Dedifferentiated amniotic fluid mesenchymal stem cell (primary cell): ENCODE results near the gene CD6.

Experiments used
- DNase-seq: peaks from one replicate; pipeline ENCODE4 v3.0.0-alpha.2; 2016; ENCODE audit errors: extremely low spot score

Gene CD6

DNA sequence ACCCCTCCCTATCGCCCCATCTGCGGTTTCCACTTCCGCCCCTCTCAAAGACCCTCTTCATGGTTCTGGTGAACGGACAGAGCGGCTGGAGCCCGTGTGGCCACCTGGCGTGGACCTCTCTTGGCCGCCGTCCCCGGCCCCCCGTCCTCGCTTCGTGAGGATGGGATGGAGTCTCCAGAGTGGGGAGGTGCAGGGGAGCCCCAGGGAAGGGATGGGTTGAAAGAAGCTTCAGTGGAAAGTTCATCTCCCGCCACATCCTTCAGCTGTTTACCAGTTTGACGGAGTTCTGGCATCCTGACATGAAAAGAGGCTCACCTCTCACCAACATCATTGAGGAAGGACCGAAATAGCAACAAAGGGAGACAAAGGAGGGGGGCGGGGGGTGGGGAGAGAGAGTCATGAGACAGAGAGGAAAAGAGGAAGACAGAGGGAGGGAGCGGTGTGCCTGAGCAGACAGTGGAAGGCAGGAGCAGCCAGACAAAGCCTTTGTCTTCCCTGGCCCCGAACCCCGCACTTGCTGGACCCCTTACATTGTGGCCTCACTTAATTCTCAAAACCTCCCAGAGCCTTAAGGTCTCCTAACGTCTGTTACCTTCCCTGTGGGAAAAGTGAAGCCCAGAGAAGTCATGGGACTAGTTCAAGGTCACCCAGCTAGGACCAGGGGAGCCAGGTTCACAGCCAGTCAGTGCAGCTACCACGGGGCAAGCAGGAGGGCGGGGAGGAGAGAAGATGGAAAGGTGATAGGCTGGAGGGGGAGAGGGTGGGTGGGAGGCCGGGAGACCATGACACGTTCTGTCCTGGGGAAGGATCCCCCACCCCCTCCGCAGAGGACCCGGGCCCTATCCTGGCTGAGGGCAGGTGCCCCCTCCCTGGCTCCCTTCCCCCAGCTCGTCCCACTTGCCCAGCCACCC, 54.9 kb downstream of the CD6 start:
- DNase-seq: no peak

DNA sequence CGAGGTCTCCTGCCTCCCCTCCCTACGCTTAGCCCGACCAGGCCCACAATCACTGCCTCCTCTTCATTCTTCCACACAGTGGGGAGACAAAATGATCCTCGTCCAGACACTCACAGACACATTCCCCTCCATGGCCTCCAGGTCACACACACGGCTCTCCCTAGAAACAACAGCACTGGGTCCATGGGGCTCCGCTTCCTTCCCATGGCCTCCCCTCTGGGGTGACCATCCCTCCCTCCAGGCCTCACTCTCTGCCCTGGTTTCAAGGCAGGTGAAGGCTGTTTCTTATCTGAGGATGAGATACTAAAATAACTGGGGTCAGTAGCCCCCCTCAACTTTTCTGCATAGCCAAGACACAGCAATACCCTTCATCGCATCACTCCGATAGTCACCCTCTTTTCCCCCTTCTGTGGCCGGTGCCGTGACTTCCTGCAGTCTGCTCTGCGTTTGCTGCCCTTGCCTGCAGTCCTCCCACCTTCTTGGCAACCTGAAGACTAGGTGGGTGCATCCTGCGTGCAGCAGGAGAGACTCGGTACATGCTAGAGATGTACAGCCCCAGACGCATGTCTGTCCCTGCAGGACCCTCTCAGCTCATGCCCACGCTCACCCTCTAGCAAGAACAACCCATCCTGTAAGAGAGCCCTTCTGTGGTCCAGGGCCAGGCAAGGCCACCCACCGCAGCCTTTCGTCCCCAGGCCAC, 55.8 kb downstream of the CD6 start:
- DNase-seq: no peak

DNA sequence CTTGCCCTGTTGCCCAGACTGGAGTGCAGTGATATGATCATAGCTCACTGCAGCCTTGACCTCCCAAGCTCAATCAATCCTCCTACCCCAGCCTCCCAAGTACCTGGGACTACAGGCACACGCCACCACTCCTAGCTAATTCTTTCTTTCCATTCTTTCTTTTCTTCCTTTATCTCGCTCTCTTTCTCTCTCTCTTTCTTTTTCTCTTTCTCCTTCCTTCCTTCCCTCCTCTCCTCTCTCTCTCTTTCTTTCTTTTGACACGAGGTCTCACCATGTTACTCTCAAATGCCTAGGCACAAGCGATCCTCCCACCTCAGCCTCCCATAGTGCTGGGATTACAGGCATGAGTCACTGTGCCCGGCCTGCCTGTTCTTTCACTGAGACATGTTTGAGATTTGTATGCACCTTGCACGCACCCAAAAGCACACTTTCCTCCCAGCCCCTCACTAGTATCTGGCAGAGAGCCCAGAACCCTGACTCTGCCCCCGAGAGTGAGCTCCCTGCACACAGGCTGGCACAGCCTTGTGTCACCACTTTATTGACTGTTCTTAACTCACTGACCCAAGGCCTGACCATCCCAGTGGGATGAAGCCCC, 56.8 kb downstream of the CD6 start:
- DNase-seq: no peak

DNA sequence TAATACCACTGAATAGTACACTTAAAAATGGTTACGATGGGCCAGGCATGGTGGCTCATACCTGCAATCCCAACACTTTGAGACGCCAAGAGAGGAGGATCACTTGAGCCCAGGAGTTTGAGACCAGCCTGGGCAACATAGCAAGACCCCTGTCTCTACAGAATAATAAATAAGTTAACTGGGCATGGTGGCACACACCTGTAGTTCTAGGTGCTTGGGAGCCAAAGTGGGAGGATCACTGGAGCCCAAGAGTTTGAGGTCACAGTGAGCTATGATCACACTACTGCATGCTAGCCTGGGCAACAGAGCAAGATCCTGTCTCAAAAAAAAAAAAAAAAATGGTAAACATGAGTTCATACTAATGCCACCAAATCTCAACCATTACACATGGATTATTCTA, 61.3 kb downstream of the CD6 start:
- no peak for DNase-seq

DNA sequence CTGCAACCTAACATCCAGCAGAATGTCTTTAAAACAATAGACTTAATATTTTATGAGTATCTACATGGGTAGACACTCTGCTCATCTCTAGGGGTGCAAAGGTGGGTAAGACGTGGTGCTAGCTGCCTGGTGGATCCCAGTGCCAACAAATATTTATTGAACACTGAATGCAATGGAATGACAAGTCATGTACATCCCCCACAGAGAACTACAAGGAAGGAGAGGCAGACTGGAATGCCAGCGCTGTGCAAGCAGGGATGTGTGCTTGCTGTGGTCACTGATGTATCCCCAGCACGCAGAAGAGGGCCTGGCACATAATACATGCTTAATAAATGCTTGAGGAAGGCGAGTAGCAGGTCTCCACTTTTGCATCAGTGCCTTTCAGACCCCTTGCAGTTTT, 61.9 kb downstream of the CD6 start:
- DNase-seq: no peak

DNA sequence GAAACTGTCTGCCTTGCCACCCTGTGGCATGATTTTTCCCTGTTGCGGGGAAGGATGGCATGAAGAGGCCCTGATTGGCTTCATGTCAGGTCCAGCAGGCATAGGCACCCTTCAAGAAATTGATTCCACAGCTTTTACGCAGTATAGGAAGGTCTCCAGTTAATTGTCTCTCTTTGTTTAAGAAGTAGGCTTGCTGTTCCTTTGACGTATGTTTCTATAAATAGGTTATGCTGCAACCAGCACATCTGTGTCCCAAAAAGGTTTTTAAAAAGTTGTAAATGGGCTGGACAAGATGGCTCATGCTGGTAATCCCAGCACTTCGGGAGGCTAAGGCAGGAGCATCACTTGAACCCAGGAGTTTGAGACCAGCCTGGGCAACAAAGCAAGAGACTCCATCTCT, 62.6 kb downstream of the CD6 start:
- DNase-seq: no peak

DNA sequence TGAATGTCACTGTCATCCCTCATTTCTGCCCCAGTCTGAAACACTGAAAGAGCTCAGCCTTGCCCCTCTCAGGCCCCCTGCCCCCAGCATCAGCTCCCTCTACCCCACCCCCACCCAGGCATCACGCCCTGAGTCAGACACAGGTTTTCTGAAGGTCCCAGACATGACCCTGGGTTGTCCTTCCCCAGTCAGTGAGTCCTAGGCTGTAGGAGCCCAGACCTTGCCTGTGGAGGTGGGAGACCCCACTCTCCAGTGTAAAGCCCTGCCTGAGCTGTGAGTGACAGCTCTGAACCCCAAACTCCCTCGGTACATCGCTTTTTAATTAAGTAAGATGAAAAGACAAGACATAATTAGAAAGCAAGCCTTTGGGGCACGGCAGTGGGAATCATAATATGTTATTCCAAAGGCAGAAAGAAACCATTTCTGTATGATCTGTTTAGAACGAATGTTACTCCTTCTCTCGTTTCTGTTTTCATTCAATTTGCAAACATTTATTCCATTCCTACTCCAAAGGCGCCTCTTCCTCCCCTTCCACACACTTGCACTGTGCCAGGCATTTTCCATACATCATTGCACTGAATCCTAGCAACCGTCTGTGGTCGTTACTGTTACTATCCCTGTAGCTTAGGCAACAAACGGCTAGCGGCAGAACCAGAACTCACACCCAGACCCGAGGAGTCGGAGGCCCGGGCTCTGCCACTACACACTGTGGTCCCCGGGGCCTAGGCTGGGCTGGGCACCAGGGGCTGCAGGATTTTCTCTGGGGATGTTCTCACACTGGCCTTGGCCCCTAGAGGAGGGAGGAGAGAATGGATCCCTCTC, 63.4 kb downstream of the CD6 start:
- DNase-seq: no peak

DNA sequence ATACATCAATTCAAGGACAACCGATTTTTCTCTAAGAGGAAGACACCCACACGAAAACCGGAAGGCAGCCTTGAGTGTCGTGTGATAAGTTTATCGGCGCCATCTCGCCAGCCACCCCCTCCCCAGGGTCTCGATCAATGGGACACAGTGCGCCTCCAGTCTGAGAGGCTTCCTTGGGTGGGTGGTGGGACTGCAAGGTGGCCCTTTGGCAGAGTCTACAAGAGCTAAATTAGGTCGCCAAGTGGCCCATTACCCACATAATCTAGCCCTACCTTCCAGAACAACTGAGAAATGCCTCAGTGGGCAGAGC, 64.0 kb downstream of the CD6 start:
- no peak for DNase-seq

DNA sequence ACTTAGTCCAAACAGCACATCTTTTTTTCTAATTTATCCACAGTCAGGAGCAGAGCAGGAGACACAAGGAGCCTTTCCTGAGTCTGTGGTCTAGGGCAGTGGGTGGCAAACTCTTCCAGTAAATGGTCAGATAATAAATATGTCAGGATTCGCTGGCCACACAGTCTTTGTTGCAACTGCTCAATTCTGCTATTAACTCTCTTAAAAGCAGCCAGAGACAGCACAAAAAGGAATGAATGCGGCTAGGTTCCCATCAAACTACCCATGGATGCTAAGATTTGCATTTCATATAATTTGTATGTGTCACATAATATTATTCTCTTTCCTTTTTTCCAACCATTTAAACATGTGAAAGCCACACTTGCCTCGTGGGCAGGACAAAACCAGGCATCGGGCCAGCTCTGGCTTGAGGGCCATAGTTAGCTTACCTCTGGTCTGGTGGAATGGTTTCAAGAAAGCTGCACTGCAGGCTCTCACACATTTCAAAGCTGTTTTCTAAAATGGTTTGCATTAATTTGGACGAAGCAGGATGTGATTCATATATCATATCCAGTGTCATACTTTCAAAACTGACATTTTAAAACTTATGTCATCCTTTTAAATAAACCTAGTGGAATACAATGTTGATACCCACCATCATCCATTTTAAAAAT, 66.1 kb downstream of the CD6 start:
- no peak for DNase-seq

DNA sequence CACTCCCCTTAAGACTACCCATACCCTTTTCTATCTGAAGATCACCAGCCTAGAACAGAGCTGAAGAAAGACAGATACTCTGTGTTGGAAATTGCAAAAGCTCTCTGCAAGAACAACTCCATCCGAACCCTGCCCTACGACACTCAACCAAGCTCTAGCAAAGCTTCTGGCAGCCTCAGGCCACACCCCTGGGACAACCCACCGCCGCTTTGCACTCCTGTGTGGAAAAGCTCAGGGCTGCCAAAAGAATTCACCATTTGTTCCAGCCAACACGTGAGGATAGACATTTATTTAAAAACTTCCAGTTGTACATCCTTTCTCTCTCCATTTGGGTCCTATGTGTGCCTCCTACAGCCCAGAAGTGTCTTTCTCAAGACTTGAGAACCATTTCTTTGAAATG, 68.4 kb downstream of the CD6 start:
- no peak for DNase-seq

DNA sequence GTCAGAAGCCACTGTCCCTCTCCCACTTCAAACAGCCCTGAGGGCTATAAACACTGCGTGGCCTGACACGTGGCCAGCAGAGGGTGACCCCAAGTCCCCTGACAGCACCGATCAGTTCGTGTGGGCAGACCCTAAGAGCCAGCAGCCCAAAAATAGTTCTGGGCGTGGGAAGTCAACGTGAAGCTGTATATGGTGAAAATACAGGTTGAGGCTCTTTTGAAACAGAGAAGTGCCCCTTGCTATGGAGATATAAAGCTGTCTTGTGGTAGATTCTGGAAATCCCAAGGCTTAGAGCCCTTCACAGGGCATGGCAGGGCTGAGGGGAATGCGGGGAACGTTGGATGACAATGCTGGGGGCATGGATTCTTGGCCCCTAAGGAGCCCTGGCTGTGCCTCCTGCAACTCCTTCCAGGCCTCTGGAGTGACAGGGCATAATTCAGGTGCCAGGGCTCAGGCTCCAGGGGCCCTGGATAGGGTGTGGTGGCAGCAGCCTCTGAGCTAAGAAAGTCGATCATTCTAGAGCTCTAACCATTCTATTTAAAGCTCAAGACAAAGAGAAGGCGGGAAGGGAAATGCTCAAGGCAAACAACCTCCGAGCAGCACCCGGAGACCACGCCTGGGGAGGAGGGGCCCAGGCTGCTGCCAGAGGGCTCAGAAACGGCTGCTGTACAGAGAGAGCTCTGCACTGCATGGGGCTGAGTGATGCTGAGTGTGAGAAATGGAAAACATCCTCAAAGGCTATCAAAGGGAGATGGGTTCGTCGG, 70.5 kb downstream of the CD6 start:
- DNase-seq: no peak

DNA sequence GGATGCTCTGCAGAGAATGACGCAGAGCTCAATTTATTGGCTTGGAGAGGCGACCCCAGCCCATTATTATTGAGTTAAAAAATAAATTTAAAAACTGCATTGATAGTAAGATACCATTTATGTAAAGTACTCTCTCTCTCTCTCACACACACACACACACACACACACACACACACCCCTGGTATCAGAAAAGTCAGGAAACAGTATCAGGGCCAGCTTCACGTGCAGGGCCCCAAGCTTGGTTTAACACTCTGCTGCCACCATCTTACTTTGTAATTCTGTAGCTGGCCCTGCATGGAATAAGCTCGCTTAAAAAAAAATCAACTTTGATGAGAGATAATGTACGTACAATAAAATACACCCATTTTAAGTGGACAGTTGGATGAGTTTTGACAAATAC, 71.1 kb downstream of the CD6 start:
- DNase-seq: no peak

DNA sequence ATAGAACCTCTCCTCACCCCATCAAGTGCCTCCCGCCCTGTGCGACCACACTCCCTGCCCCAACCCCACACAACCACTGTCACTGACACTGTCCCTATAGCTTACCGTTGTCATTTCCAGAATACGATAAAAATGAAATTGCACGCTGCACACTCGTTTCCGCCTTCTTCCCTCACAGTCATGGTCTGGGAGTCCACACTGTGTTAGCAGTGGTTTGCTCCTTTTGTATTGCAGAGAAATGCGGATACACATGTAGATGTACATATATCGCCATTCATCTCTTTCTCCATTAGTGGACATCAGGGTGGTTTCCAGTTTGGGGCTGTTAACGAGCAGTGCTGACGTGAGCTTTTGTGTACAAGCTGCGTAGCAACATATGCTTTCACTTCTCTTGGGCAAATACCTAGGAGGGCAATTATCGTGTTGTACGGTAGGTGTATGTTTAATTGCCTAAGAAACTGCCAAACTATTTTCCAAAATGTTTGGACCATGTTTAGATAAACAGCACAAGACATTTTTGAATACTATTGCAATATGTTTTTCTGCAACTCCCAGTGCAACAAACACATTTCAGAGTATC, 71.6 kb downstream of the CD6 start:
- no peak for DNase-seq

DNA sequence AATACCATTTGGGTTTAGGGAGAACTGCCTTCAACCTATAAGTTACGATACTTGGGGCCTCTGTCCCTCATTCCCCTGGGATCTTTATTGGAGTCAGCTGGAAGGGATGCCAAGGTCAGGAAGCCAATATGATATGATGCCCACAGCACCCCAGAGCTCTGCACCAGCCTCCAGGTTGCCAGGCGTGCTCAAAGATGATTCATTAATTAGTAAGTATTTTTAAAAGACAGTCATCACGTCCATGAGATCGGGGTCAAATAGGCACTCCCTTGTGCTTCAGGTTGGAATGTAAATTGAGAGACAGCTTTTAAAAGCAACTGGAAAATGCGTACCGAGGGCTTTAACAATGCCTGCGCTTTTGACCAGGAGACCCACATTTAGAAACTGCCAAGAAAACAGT, 73.8 kb downstream of the CD6 start:
- no peak for DNase-seq

DNA sequence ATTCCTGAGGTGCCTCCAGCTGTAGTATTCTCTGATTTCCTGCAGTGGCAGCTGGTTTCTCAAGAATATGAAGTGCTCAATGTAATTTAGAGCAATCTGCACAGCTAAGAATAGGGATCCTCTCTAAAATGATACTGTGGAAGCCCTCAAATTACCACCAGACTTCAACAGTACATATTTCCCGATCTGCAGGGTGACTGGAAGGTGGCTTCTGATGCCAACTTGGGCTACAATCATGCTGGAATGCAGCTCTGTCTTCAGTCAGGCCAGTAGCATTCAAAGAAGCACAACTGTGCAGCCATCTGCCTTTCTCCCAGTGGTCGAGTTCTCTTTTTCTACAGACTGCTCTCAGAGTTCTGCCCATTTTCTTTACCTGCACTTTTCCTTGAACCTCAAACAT, 75.4 kb downstream of the CD6 start:
- DNase-seq: no peak

DNA sequence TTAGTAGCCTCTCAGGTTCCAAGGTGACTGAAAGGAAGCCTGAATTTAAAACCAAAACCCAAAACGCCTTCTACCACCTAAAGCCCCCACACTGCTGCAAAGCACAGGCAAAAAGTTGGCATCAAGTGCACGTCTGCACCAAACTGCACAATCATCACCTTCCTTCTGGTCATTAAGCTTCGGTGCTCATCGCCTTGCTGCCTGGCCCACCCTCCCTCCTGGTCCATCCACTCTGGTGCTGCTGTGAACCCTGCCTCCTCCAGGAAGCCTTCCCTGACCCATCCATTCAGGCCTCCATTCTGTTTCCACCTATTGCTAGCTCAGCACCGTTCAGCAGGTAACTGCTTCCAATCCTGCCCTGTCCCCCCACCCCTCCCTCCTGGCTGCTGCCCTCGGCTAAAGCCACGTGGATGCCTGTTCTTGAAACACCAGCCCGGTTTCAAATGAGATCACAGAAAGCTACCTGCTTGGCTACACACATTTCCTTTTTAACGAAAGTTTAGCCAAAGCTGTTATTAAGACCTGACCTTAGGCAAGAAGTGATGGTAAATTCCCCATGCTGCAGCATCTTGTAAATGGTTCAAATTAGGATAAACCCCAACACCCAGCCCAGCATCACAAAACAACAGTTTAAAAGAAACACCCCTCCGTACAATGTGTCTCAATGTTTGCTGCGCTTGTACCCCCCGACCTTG, 77.0 kb downstream of the CD6 start:
- no peak for DNase-seq

DNA sequence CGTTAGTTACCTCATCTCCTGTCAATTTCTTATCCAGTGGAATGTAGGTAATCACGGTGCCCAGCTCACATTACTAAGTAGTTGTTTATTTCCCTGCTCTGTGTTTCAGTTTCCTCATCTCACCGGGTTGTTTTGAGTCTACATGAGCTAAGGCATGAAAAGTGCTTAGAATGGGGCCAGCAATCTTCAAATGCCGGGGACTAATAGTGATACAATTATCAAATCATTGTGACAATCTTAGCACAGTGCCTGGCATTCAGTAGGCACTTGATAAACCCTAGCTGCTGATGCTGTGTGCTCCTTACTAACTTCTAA, 77.5 kb downstream of the CD6 start:
- no peak for DNase-seq

DNA sequence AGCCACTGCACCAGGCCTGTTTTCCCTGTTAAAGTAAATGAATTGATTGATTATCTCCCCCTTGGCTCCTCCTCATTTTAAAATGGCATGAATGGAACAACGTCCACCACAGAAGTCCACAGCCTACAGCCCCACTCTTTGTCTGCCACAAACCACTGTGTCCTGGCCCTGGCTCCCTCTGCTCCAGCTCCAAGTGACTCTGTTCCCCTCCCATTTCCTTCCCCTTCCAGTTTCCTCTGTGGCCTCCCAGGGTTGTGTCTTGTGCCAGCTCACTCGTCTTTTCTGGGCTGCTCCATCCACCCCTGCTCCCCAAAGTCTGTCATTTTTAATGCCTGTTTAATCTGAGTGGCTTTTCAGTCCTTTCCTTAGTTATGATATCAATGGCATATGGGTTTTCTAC, 78.4 kb downstream of the CD6 start:
- no peak for DNase-seq

DNA sequence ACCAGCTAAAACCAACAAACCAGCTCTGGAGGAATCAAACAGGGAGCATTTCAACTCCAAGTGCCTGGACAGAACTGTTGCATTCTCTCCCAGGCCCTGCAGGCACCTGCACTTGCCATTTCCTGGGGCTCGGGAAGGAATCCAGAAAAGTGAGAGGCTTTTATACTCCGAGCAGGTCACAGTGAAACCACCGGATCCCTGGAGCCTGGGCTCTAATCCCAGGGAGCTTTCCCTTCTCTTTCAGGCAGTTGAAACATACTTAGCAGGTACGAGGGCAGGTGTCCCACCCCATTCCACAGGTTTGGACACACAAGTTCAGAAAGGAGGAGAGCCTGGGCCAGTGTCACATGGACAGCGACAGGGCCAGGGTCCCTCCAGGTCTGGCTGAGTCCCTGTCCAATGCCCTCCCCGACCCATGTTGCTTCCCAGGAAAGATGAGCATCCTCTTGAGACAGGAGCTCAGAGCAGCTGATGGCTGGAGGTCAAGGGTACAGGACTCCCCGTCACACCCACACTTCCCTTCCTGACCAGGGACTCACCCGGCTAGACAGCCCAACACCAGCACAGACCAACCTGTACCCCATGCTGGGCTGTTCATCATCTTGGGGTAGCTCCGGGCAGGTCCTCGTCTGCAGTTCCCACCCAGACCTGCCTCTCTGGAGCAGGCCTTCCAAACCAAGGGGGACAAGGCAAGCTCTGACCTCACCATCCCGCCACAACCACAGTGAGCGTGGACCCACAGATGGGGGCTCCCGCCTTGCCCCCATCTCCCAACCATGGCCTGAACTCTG, 80.9 kb downstream of the CD6 start:
- no peak for DNase-seq
